Liver (tissue), 9 donors: ENCODE data around the gene MAPKAPK2. TPM values are rescaled to one million over a fixed set of nuclear protein-coding genes. Genes with fewer than 3 reads are reported as not detected.

Experiments
- DNase-seq: peaks from one replicate; pipeline ENCODE4 v3.0.0-alpha.2; 2017; ENCODE audit warnings: low spot score
- H3K27ac ChIP-seq, 2 donors: one replicate each; pipeline ENCODE4 v1.7.0; 2013; ENCODE audit warnings: inconsistent platforms in 2 of 2, low read length in 2 of 2, control low read depth in 1 of 2, low read depth in 1 of 2, mild to moderate bottlenecking in 1 of 2
- H3K27me3 ChIP-seq, 4 donors: one replicate each; pipeline versions ENCODE4 v1.6.1 to v1.7.0; 2013; ENCODE audit warnings: low read length in 3 of 4, inconsistent platforms in 1 of 4, mild to moderate bottlenecking in 1 of 4, moderate library complexity in 1 of 4; ENCODE audit not compliant: control insufficient read depth in 4 of 4, insufficient read depth in 4 of 4
- H3K36me3 ChIP-seq, 4 donors: one replicate each; pipeline versions ENCODE4 v1.6.1 to v1.7.0; 2013; ENCODE audit warnings: low read length in 3 of 4, mild to moderate bottlenecking in 3 of 4, low read depth in 1 of 4, moderate library complexity in 1 of 4; ENCODE audit not compliant: control insufficient read depth in 4 of 4, insufficient read depth in 3 of 4
- H3K4me1 ChIP-seq, 4 donors: one replicate each; pipeline versions ENCODE4 v1.6.1 to v1.7.0; 2013; ENCODE audit warnings: low read length in 3 of 4, mild to moderate bottlenecking in 3 of 4, moderate library complexity in 1 of 4; ENCODE audit not compliant: control insufficient read depth in 4 of 4, insufficient read depth in 4 of 4
- H3K4me3 ChIP-seq, 3 donors: one replicate each; pipeline versions ENCODE4 v1.6.1 to v1.7.0; 2013; ENCODE audit warnings: low read length in 3 of 3, control low read depth in 1 of 3, low read depth in 1 of 3, mild to moderate bottlenecking in 1 of 3
- H3K9ac ChIP-seq, 2 donors: one replicate each; pipeline ENCODE4 v1.7.0; 2013; ENCODE audit warnings: low read length in 2 of 2, mild to moderate bottlenecking in 2 of 2, moderate library complexity in 2 of 2, control low read depth in 1 of 2, low read depth in 1 of 2
- H3K9me3 ChIP-seq, 4 donors: one replicate each; pipeline versions ENCODE4 v1.6.1 to v1.7.0; 2013; ENCODE audit warnings: low read length in 3 of 4; ENCODE audit not compliant: control insufficient read depth in 4 of 4
- ATF3 ChIP-seq: IDR thresholded peaks from 2 replicates; pipeline ENCODE4 v1.6.1; 2016; ENCODE audit warnings: antibody characterized with exemption
- CTCF ChIP-seq: fragments of 150-350 bp; IDR thresholded peaks from 2 replicates; pipeline ENCODE4 v1.5.1; 2017; ENCODE audit warnings: improper control_type of control experiment, low read depth, low read length; ENCODE audit not compliant: missing input control
- EGR1 ChIP-seq, 2 donors: IDR thresholded peaks; 2 replicates each; pipeline ENCODE4 v1.6.1; 2016 to 2018; ENCODE audit warnings: antibody characterized with exemption in 2 of 2, low read depth in 2 of 2
- FOXA1 ChIP-seq: IDR thresholded peaks from 2 replicates; pipeline ENCODE4 v1.6.1; 2016; ENCODE audit warnings: antibody characterized with exemption
- FOXA2 ChIP-seq: IDR thresholded peaks from 2 replicates; pipeline ENCODE4 v1.6.1; 2016; ENCODE audit warnings: antibody characterized with exemption
- GABPA ChIP-seq, 2 donors: IDR thresholded peaks in 1 of 2; conservative IDR thresholded peaks in 1 of 2; 2 replicates each; pipeline ENCODE4 v1.6.1; 2016; ENCODE audit warnings: antibody characterized with exemption in 2 of 2, mild to moderate bottlenecking in 1 of 2, moderate library complexity in 1 of 2
- HNF4A ChIP-seq, 2 donors: conservative IDR thresholded peaks; 2 replicates each; pipeline ENCODE4 v1.6.1; 2016; ENCODE audit warnings: antibody characterized with exemption in 2 of 2, mild to moderate bottlenecking in 2 of 2
- HNF4G ChIP-seq: IDR thresholded peaks from 2 replicates; pipeline ENCODE4 v1.6.1; 2016; ENCODE audit warnings: antibody characterized with exemption
- JUND ChIP-seq, 2 donors: IDR thresholded peaks; 2 replicates each; pipeline ENCODE4 v1.6.1; 2016; ENCODE audit warnings: antibody characterized with exemption in 2 of 2
- MAX ChIP-seq: IDR thresholded peaks from 2 replicates; pipeline ENCODE4 v1.6.1; 2016; ENCODE audit warnings: antibody characterized with exemption
- NR2F2 ChIP-seq: IDR thresholded peaks from 2 replicates; pipeline ENCODE4 v1.6.1; 2016; ENCODE audit warnings: antibody characterized with exemption
- RAD21 ChIP-seq, 2 donors: IDR thresholded peaks; 2 replicates each; pipeline ENCODE4 v1.6.1; 2016; ENCODE audit warnings: antibody characterized with exemption in 2 of 2, mild to moderate bottlenecking in 2 of 2
- REST ChIP-seq: IDR thresholded peaks from 2 replicates; pipeline ENCODE4 v1.6.1; 2016; ENCODE audit warnings: antibody characterized with exemption, mild to moderate bottlenecking
- RXRA ChIP-seq, 2 donors: IDR thresholded peaks; 2 replicates each; pipeline ENCODE4 v1.6.1; 2017 to 2018; ENCODE audit warnings: antibody characterized with exemption in 2 of 2, mild to moderate bottlenecking in 1 of 2
- SP1 ChIP-seq: IDR thresholded peaks from 2 replicates; pipeline ENCODE4 v1.6.1; 2018; ENCODE audit warnings: antibody characterized with exemption, mild to moderate bottlenecking
- TAF1 ChIP-seq: conservative IDR thresholded peaks from 2 replicates; pipeline ENCODE4 v1.6.1; 2016; ENCODE audit warnings: antibody characterized with exemption, mild to moderate bottlenecking
- YY1 ChIP-seq: IDR thresholded peaks from 2 replicates; pipeline ENCODE4 v1.6.1; 2016; ENCODE audit warnings: antibody characterized with exemption, mild to moderate bottlenecking
- ZBTB33 ChIP-seq: IDR thresholded peaks from 2 replicates; pipeline ENCODE4 v1.6.1; 2016; ENCODE audit warnings: antibody characterized with exemption
- WGBS: extraction: QIAGEN DNeasy Blood & Tissue Kit; methylation state at CpG from one replicate; pipeline ENCODE4 v1.1.7; 2013; 5-methylcytosine and 5-hydroxymethylcytosine counted together
- polyA plus RNA-seq, 2 donors: library from polyadenylated mRNA; stranded (reverse) in 1 of 2; unstranded in 1 of 2; fragments of 200-250 nt in 1 of 2; fragments of >200 nt in 1 of 2; fragmentation: Nextera tagmentation in 1 of 2; extraction: Ambion mirVana in 1 of 2; gene quantifications; one replicate each; pipeline versions ENCODE4 v1.2.1 to v1.2.3, GENCODE V29; 2013 to 2015
- total RNA-seq, 2 donors: library from RNA; depleted of rRNA; stranded (reverse); fragments of >200 nt; gene quantifications; one replicate each; pipeline ENCODE4 v1.2.3, GENCODE V29; 2014
- donor health status: healthy.
- donor health status: healthy.
- donor health status: healthy.
- donor health status: healthy.
- donor health status: healthy.

The MAPKAPK2 gene
- total and polyA plus RNA-seq, 4 donors = 7.5 to 24.5 (median 14.7) TPM

- H3K36me3 ChIP-seq = no peaks in the 10 kb centered on the region
- TF ChIP-seq MAX = no peak
- TF ChIP-seq YY1 = no peak
- no peak for TF ChIP-seq ZBTB33
- no peak for TF ChIP-seq FOXA1
- no peak for TF ChIP-seq SP1
- TF ChIP-seq NR2F2 = no peak
- TF ChIP-seq RXRA (IDR thresholded peaks at IDR 0.05) = no peak
- no peak for TF ChIP-seq RAD21 (IDR thresholded peaks at IDR 0.05)
- TF ChIP-seq FOXA2 = no peak
- TF ChIP-seq HNF4G = no peak
- TF ChIP-seq REST = no peak
- no peak for TF ChIP-seq EGR1 (IDR thresholded peaks at IDR 0.05; ENCODE audit: low read depth in 2 of 2)
- TF ChIP-seq ATF3 = no peak
- TF ChIP-seq HNF4A (conservative IDR thresholded peaks at IDR 0.05) = no peak
- TF ChIP-seq JUND (IDR thresholded peaks at IDR 0.05) = no peak
- TF ChIP-seq GABPA (IDR thresholded peaks at IDR 0.05 in 1 of 2, conservative IDR thresholded peaks at IDR 0.05 in 1 of 2) = no peak
- TF ChIP-seq CTCF = no peak
- no peak for TF ChIP-seq TAF1
- WGBS = 67% methylated on average over 5 of the region's 5 CpGs
- DNase-seq = no peak
- H3K4me3 ChIP-seq = no peak overlapping the region
- no peaks in the 10 kb centered on the region for H3K9me3 ChIP-seq
- H3K4me1 ChIP-seq = peaks cover 6 to 33% (median 19%) of the 10 kb centered on the region in 4 donors
- H3K27me3 ChIP-seq = no peaks in the 10 kb centered on the region
- H3K9ac ChIP-seq = no peak overlapping the region
- H3K27ac ChIP-seq = no peak overlapping the region
These were observed 4.9 kb upstream of the MAPKAPK2 start for GRCh38 chr1:206679738-206680211.
